Posterior cingulate gyrus (tissue), 11 donors: ENCODE results near the gene TMEM248.
"Not testable (repeated sequence)": the region's sequence is repeated elsewhere in the genome, so short reads cannot be mapped to it uniquely, and the experiment has no call there.

Experiments
- DNase-seq, 10 donors: peaks; one replicate each; pipeline versions ENCODE4 v3.0.0 to v3.0.0-alpha.2; 2020 to 2021; ENCODE audit warnings: mixed read lengths in 3 of 10
- intact Hi-C: fragments of 100-400 bp; cut with DNase I; formaldehyde crosslinking; loops from one replicate; pipeline ENCODE4 v1.15.1; 2023

TMEM248 gene

DNA sequence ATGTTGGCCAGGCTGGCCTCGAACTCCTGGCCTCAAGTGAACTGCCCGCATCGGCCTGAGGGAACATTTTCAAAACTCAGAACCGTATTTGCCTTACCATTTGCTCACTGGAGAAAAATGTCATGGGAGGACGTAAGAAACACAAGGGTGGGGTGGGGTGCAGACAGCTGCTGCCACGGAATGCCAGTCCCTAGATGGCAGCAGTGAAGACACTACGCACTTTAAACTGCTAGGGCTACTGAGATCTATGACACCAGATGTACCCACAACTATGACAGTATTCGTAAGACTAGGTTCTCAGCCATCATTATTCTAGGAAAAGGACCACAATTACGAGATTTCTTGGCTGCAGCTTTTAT is 73.6 kb downstream of the TMEM248 start:
- intact Hi-C loops: loop anchor here (5.0 to 10.0 kb wide), 2 partner anchors 72 to 500 kb away; partner anchors contain the start of gene TMEM248
- peak; percentile 13 to 93 (median 28) for DNase-seq

- intact Hi-C loops: loop anchor here (10.0 kb wide), 1 partner anchor 500 kb away; no protein-coding TSS in a partner anchor
- peak; percentile 90 to 99 (median 92) for DNase-seq
Measured at GRCh38 chr7:66995050-66995776, 74.2 kb downstream of the TMEM248 start, which contains the start of gene SBDS. TSS of gene SBDS (minus strand) at chr7:66995586. CDS start at chr7:66995417, 169 bp downstream.

DNA sequence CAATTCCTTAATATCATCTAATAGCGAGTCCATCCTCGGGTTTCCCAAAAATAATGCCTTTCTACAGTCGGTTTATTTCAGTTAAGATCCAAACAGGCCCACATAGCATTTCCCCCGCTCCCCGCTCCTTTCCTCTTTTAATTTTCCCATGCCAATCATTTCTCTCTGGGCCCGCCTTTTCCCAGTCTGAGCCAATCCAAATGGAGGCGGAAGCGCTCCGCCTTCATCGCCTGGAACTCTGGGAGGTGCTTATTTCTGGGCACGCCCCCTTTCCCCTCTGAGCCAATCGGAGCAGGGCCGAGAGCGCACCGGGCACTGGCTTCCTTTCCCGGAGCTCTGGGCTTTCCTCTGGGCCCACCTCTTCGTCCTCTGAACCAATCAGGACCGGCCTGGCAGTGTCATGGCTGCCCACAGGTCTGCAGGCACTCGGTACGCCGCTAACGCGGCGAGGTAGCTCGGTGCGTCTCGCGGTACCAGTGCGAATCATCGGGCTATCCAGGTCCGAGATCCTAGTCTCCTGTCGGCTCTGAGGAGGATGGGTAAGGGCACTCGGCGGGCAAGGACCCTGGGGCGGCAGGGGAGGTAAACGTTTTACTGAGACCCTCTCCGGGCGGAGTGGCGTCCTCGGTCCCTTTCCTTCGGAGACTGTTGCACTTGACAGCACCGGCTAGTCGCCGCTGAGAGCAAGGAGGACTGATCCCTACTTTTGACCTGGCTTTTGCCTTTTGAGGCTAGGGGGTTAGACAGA is 75.6 kb downstream of the TMEM248 start, which contains the start of gene TYW1:
TSS of gene TYW1 (plus strand) at position 390 of the 748 bp plus-strand sequence. CDS start at position 536, 146 bp downstream.
- intact Hi-C loops: loop anchor here (10.0 kb wide), 1 partner anchor 502 kb away; no protein-coding TSS in a partner anchor
- peak; percentile 97 to 100 (median 99) for DNase-seq

GRCh38 chr7:67000601-67001258 is 79.7 kb downstream of the TMEM248 start:
- DNase-seq, intact Hi-C loops: not testable (repeated sequence)

- intact Hi-C loops: not testable (repeated sequence)
Measured at GRCh38 chr7:67004145-67004544, 83.1 kb downstream of the TMEM248 start.

DNA sequence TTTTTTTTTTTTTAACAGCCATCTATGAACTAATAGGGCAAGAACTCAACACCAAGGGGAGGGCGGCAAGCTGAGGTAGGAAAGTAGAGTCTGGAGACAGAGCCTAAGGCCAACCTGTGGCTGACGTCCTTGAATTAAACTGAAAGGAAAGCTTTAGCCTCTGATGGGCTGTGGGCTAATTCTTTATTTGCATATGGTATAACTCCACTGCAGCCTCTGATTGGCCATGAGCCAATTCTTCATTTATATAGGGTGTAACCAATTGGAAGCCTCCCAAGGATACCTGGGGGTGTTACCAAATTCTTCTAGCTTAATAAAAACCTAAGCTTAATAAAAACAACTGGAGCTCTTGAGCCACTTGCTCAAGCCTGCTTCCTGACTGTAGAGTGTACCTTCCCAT is 85.9 kb downstream of the TMEM248 start:
- no peak for DNase-seq
- intact Hi-C loops: no loop called here

More at GRCh38 chr7:67004145-67004544, 83.1 kb downstream of the TMEM248 start:
- DNase-seq: not testable (repeated sequence)
